Transverse colon (tissue), 4 donors: Measurements from ENCODE around the gene SNX22. TPM values are rescaled to one million over a fixed set of nuclear protein-coding genes. Genes with fewer than 3 reads are reported as not detected.
"Not testable (repeated sequence)": the region's sequence is repeated elsewhere in the genome, so short reads cannot be mapped to it uniquely, and the experiment has no call there.

Experiments used
- DNase-seq: peaks from one replicate; pipeline ENCODE4 v3.0.0-alpha.2; 2019
- H3K27ac ChIP-seq, 4 donors: fragments of 200-600 bp; sonication (generic); 2 replicates each; pipeline ENCODE4 v1.5.1; 2016 to 2018; ENCODE audit warnings: inconsistent platforms in 4 of 4
- H3K27me3 ChIP-seq: fragments of 200-600 bp; sonication (generic); 2 replicates; pipeline ENCODE4 v1.5.1; 2017; ENCODE audit warnings: inconsistent platforms
- H3K36me3 ChIP-seq, 4 donors: fragments of 200-600 bp; sonication (generic); 2 replicates each; pipeline ENCODE4 v1.5.1; 2017 to 2019; ENCODE audit warnings: inconsistent platforms in 4 of 4
- H3K4me1 ChIP-seq, 4 donors: fragments of 200-600 bp; sonication (generic); 2 replicates each; pipeline ENCODE4 v1.5.1; 2017 to 2020; ENCODE audit warnings: inconsistent platforms in 4 of 4
- H3K4me3 ChIP-seq, 4 donors: fragments of 200-600 bp; sonication (generic); 1 replicate in 1 of 4; 2 replicates in 3 of 4; pipeline versions ENCODE4 v1.5.1 to v1.6.1; 2017 to 2019; ENCODE audit warnings: inconsistent platforms in 4 of 4
- H3K9me3 ChIP-seq, 2 donors: fragments of 200-600 bp; sonication (generic); 2 replicates each; pipeline ENCODE4 v1.5.1; 2017 to 2019; ENCODE audit warnings: inconsistent platforms in 2 of 2
- EP300 ChIP-seq: sonication (generic); formaldehyde crosslinking; IDR thresholded peaks from one replicate; pipeline ENCODE4 v1.6.1; 2017; ENCODE audit warnings: antibody characterized with exemption, low read depth
- POLR2A ChIP-seq: fragments of 450-650 bp; IDR thresholded peaks from one replicate; pipeline ENCODE4 v1.6.1; 2016; ENCODE audit warnings: antibody characterized with exemption, mild to moderate bottlenecking, moderate library complexity
- POLR2AphosphoS5 ChIP-seq, 3 donors: sonication (generic); formaldehyde crosslinking; IDR thresholded peaks; one replicate each; pipeline ENCODE4 v1.6.1; 2016; ENCODE audit warnings: antibody characterized with exemption in 3 of 3
- WGBS, 2 donors: methylation state at CpG; one replicate each; pipeline ENCODE4 v1.1.5; 2018; ENCODE audit warnings: low coverage in 1 of 2; 5-methylcytosine and 5-hydroxymethylcytosine counted together
- in situ Hi-C, 4 donors: fragments of 200-750 bp; cut with MboI; loops; one replicate each; pipeline versions ENCODE4 v1.15.0 to v1.15.1; 2017; ENCODE audit warnings: low sequenced_read_pairs in 3 of 4, low pct_ligation_motif_present in 1 of 4, low pct_unique_long_range_greater_than_20kb in 1 of 4
- intact Hi-C: fragments of 100-400 bp; cut with DNase I; formaldehyde crosslinking; loops from one replicate; pipeline ENCODE4 v1.15.1; 2023; ENCODE audit warnings: low total_unique reads
- total RNA-seq, 4 donors: library from RNA; depleted of rRNA; stranded (reverse); fragments of >200 nt; gene quantifications; one replicate each; pipeline ENCODE4 v1.1.0, GENCODE V29; 2016
- TF ChIP-seq, protein P1 (sequence below), 5 experiments: fragments of 200-600 bp in 3 of 5; fragments of 450-650 bp in 2 of 5; sonication (generic) in 3 of 5; IDR thresholded peaks; 1 replicate in 2 of 5; 2 replicates in 3 of 5; pipeline ENCODE4 v1.5.1; 2016 to 2017; ENCODE audit warnings: antibody characterized with exemption in 5 of 5, inconsistent platforms in 3 of 5, mild to moderate bottlenecking in 2 of 5, moderate library complexity in 1 of 5

The SNX22 gene
- total RNA-seq, 4 donors from 2014 or later: 2.2 to 3.7 TPM; not detected in 2

DNA sequence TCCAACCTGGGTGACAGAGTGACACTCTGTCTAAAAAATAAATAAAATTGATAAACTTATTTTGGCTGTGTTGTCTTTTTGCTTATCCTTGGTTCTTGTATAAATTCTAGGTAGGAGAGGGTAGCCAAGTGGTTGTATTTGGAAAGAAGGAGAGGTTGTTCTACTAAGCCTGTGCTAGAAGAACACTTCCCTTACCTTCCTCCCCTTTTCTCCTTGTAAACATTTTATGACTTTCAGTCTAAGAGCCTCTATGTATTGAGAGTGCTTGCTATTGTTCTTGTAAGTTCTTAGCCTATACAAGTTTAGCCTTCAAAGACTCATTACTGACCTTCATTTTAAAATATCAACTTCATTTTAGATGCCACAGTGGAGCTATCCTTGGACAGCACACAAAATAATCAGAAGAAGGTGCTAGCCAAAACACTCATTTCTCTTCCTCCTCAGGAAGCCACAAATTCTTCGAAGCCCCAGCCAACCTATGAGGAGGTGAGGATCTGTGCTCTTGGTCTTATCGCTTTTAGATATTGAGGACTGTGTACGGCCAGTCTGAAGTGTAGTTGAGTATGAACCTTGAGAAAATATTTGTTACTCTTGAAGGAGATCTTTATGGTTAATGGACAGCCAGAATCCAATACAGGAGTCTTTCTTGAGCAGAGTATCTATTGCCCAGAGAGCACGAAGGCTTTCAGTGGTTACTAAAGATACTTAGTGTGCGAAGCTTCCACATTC, 33.6 kb upstream of the SNX22 start:
- H3K4me3 ChIP-seq: no peak overlapping the region
- DNase-seq: no peak
- no peaks in the 10 kb centered on the region for H3K27me3 ChIP-seq
- WGBS, 2 donors: 90 to 92% methylated on average over 5 of the region's 5 CpGs
- TF ChIP-seq POLR2AphosphoS5 (IDR thresholded peaks at IDR 0.05) (no peak), POLR2A (no peak)
- TF ChIP-seq, protein P1, sequence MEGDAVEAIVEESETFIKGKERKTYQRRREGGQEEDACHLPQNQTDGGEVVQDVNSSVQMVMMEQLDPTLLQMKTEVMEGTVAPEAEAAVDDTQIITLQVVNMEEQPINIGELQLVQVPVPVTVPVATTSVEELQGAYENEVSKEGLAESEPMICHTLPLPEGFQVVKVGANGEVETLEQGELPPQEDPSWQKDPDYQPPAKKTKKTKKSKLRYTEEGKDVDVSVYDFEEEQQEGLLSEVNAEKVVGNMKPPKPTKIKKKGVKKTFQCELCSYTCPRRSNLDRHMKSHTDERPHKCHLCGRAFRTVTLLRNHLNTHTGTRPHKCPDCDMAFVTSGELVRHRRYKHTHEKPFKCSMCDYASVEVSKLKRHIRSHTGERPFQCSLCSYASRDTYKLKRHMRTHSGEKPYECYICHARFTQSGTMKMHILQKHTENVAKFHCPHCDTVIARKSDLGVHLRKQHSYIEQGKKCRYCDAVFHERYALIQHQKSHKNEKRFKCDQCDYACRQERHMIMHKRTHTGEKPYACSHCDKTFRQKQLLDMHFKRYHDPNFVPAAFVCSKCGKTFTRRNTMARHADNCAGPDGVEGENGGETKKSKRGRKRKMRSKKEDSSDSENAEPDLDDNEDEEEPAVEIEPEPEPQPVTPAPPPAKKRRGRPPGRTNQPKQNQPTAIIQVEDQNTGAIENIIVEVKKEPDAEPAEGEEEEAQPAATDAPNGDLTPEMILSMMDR (IDR thresholded peaks at IDR 0.05): no peak
- intact Hi-C loops: no loop called here
- in situ Hi-C loops: no loop called here
- H3K4me1 ChIP-seq: no peaks in the 10 kb centered on the region
- no peaks in the 10 kb centered on the region for H3K9me3 ChIP-seq
- H3K27ac ChIP-seq: no peak overlapping the region
- peaks cover 0 to 83% (median 35%) of the 10 kb centered on the region in 4 donors for H3K36me3 ChIP-seq

DNA sequence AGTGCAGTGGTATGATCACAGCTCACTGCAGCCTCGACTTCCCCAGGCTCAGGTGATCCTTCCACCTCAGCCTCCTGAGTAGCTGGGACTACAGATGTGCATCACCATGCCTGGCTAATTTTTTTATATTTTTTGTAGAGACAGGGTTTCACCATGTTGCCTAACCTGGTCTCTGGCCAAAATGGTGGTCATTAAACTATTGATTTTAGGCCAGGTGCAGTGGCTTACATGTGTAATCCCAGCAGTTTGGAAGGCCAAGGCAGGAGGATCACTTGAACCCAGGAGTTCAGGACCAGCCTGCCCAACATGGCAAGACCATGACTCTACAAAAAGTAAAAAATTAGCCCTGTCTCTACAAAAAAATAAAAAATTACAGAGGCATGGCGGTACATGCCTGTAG, 31.2 kb upstream of the SNX22 start:
- H3K4me1 ChIP-seq, DNase-seq, H3K27ac ChIP-seq, H3K27me3 ChIP-seq, intact Hi-C loops, H3K9me3 ChIP-seq, in situ Hi-C loops, H3K4me3 ChIP-seq: not testable (repeated sequence)
- 99 to 100% methylated on average over 1 to 2 of the region's 2 CpGs for WGBS, 2 donors
- H3K36me3 ChIP-seq: peaks cover 0 to 85% (median 31%) of the 10 kb centered on the region in 4 donors

DNA sequence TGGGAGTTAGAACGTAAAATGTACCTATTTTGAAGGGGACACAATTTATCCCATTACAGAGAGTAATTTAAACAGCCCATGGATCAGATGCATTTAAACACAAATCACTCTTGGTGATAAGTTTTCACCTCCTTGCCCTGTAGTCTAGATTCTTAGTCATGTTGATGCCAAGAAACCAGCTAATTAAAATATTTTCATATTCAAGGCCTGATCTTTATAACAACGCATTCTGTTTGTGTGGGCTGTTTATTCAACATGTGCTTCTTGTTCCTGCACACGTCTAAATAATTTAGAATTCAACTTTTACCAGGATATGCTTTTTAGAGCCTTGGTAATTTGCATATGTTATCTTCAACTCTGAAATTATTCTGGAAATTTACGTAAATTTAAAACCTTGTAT, 29.9 kb upstream of the SNX22 start:
- in situ Hi-C loops (no loop called here), intact Hi-C loops (no loop called here)
- Histone ChIP-seq H3K4me3 (no peak overlapping the region), H3K27ac (no peak overlapping the region), H3K4me1 (no peaks in the 10 kb centered on the region), H3K36me3 (peaks cover 0 to 78% (median 32%) of the 10 kb centered on the region in 4 donors), H3K27me3 (no peaks in the 10 kb centered on the region), H3K9me3 (no peaks in the 10 kb centered on the region)
- no peak for TF ChIP-seq POLR2A
- TF ChIP-seq, protein P1 (IDR thresholded peaks at IDR 0.05): no peak
- TF ChIP-seq EP300: no peak
- TF ChIP-seq POLR2AphosphoS5 (IDR thresholded peaks at IDR 0.05): no peak
- no peak for DNase-seq
- WGBS, 2 donors: 86 to 90% methylated on average over 4 of the region's 4 CpGs

DNA sequence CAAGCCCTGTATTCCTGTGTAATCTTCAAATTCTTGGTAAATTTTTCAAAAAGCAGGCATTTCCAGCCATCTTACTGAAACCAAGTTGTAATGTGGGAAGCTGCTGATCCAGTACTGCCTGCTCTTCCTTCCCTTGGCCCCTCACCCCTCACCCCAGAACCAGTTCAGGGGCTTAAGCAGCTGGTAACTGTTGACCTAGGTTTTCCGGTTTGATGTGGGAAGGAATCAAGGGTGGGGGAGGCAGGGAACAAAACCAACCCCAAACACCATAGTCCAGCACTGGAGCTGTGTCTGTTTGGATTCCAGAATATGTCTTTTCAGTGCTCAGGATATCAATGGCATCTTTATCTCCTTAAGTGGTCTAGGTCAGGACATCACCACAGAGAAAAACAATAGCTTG, 29.1 kb upstream of the SNX22 start:
- in situ Hi-C loops (no loop called here), intact Hi-C loops (no loop called here)
- no peak overlapping the region for H3K4me3 ChIP-seq
- no peak overlapping the region for H3K27ac ChIP-seq
- no peaks in the 10 kb centered on the region for H3K9me3 ChIP-seq
- DNase-seq: no peak
- no peaks in the 10 kb centered on the region for H3K27me3 ChIP-seq
- TF ChIP-seq POLR2A (no peak), POLR2AphosphoS5 (IDR thresholded peaks at IDR 0.05) (no peak), EP300 (no peak)
- TF ChIP-seq, protein P1 (IDR thresholded peaks at IDR 0.05): no peak
- no peaks in the 10 kb centered on the region for H3K4me1 ChIP-seq
- WGBS, 2 donors: 93% methylated on average over 1 of the region's 1 CpG; no CpG with 5 or more reads in 1 of the 2 donors
- H3K36me3 ChIP-seq: peaks cover 0 to 79% (median 33%) of the 10 kb centered on the region in 4 donors

DNA sequence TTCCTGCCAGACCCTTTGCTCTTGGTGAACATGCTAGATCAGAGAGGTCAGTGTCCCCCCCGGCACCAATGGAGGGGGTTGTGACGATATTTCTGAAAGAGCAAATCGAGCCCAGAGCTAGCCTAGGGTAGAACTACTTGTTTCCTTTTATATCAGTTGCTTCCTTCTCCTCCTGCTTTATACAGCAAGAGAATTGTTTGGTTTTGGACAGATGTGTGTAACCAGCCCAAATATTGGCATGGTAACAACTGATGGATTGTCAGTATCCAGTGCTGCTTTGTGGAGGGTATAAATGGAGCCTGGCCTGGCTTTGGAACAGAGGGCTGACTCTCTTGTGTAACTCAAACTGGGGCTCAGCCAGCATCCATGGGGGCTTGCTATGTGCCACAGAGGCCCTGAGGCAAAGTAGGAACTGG, 28.6 kb upstream of the SNX22 start:
- intact Hi-C loops: no loop called here
- 84 to 94% methylated on average over 3 of the region's 3 CpGs for WGBS, 2 donors
- H3K36me3 ChIP-seq: peaks cover 0 to 78% (median 34%) of the 10 kb centered on the region in 4 donors

More for the DNA sequence above, 28.6 kb upstream of the SNX22 start:
- no peak overlapping the region for H3K4me3 ChIP-seq
- DNase-seq: no peak
- no peaks in the 10 kb centered on the region for H3K9me3 ChIP-seq
- H3K4me1 ChIP-seq: no peaks in the 10 kb centered on the region
- TF ChIP-seq POLR2A: no peak
- TF ChIP-seq, protein P1 (IDR thresholded peaks at IDR 0.05): no peak
- TF ChIP-seq POLR2AphosphoS5 (IDR thresholded peaks at IDR 0.05): no peak
- TF ChIP-seq EP300: no peak
- in situ Hi-C loops: no loop called here
- no peaks in the 10 kb centered on the region for H3K27me3 ChIP-seq
- no peak overlapping the region for H3K27ac ChIP-seq
